HEK293 (cell line): ENCODE measurements around the gene DEFB131B.

Source experiments
- CTCF ChIA-PET: fragments of 350-600 bp; formaldehyde crosslinking; extraction: SDS; loops from one replicate; lab custom pipeline; 2021; ENCODE audit warnings: antibody characterized with exemption; lab: Yijun Ruan, JAX
- POLR2A ChIA-PET: fragments of 300-600 bp; formaldehyde crosslinking; extraction: SDS; loops from one replicate; lab custom pipeline; 2020; ENCODE audit warnings: antibody characterized with exemption, inconsistent platforms; lab: Yijun Ruan, JAX
- H3K27ac ChIP-seq: fragments of 200-500 bp; sonication (Bioruptor generic); 2 replicates; pipeline ENCODE4 v1.5.1; 2014; ENCODE audit warnings: low read depth, low read length, control low read depth, inconsistent platforms; ENCODE audit errors: extremely low read depth
- H3K36me3 ChIP-seq, 2 experiments: fragments of 200-500 bp in 1 of 2; sonication (Bioruptor generic) in 1 of 2; 1 replicate in 1 of 2; 2 replicates in 1 of 2; pipeline ENCODE4 v1.5.1; 2014 to 2017; ENCODE audit warnings: inconsistent platforms in 2 of 2, low read length in 2 of 2; ENCODE audit not compliant: control insufficient read depth in 2 of 2, insufficient read depth in 1 of 2
- H3K4me1 ChIP-seq: fragments of 200-500 bp; sonication (Bioruptor generic); 2 replicates; pipeline ENCODE4 v1.5.1; 2014; ENCODE audit warnings: mild to moderate bottlenecking, low read length, inconsistent platforms; ENCODE audit not compliant: control insufficient read depth, insufficient read depth
- H3K4me3 ChIP-seq: 2 replicates; pipeline ENCODE4 v1.5.1; 2011; ENCODE audit warnings: low read depth, mild to moderate bottlenecking, control low read depth, low read length, moderate library complexity
- H3K9me3 ChIP-seq: fragments of 200-500 bp; sonication (Bioruptor generic); 2 replicates; pipeline ENCODE4 v1.5.1; 2014; ENCODE audit warnings: low read depth, low read length, inconsistent platforms; ENCODE audit not compliant: control insufficient read depth, insufficient read depth
- BCL11A ChIP-seq: fragments of 450-650 bp; formaldehyde crosslinking; IDR thresholded peaks from 2 replicates; pipeline ENCODE4 v1.5.1; 2016; ENCODE audit warnings: low read depth, missing biosample characterization, missing genetic modification characterization
- KLF1 ChIP-seq: fragments of 450-650 bp; formaldehyde crosslinking; IDR thresholded peaks from 2 replicates; pipeline ENCODE4 v1.5.1; 2016; ENCODE audit warnings: missing biosample characterization, missing genetic modification characterization
- KLF16 ChIP-seq: fragments of 450-650 bp; formaldehyde crosslinking; IDR thresholded peaks from 2 replicates; pipeline ENCODE4 v1.5.1; 2017; ENCODE audit warnings: missing biosample characterization, missing genetic modification characterization
- SP2 ChIP-seq: fragments of 450-650 bp; formaldehyde crosslinking; IDR thresholded peaks from 2 replicates; pipeline ENCODE4 v1.5.1; 2016; ENCODE audit warnings: missing biosample characterization, missing genetic modification characterization
- ZBTB17 ChIP-seq: fragments of 450-650 bp; formaldehyde crosslinking; IDR thresholded peaks from 2 replicates; pipeline ENCODE4 v1.5.1; 2016; ENCODE audit warnings: missing biosample characterization, missing genetic modification characterization
- ZBTB48 ChIP-seq: fragments of 450-650 bp; formaldehyde crosslinking; IDR thresholded peaks from 2 replicates; pipeline ENCODE4 v1.5.1; 2016; ENCODE audit warnings: missing biosample characterization, missing genetic modification characterization
- ZNF121 ChIP-seq: fragments of 450-650 bp; formaldehyde crosslinking; IDR thresholded peaks from 2 replicates; pipeline ENCODE4 v1.5.1; 2016; ENCODE audit warnings: missing biosample characterization, missing genetic modification characterization
- ZNF133 ChIP-seq: fragments of 450-650 bp; formaldehyde crosslinking; IDR thresholded peaks from 2 replicates; pipeline ENCODE4 v1.5.1; 2016; ENCODE audit warnings: missing biosample characterization, missing genetic modification characterization
- ZNF16 ChIP-seq: fragments of 450-650 bp; formaldehyde crosslinking; IDR thresholded peaks from 2 replicates; pipeline ENCODE4 v1.5.1; 2016; ENCODE audit warnings: low read depth, missing biosample characterization, missing genetic modification characterization
- ZNF174 ChIP-seq: fragments of 450-650 bp; formaldehyde crosslinking; IDR thresholded peaks from 2 replicates; pipeline ENCODE4 v1.5.0; 2017; ENCODE audit warnings: missing biosample characterization, mild to moderate bottlenecking, missing genetic modification characterization
- ZNF2 ChIP-seq: fragments of 450-650 bp; formaldehyde crosslinking; IDR thresholded peaks from 2 replicates; pipeline ENCODE4 v1.5.1; 2016; ENCODE audit warnings: missing biosample characterization, missing genetic modification characterization
- ZNF248 ChIP-seq: fragments of 450-650 bp; formaldehyde crosslinking; IDR thresholded peaks from 2 replicates; pipeline ENCODE4 v1.5.1; 2017; ENCODE audit warnings: missing biosample characterization, missing genetic modification characterization
- ZNF341 ChIP-seq: fragments of 450-650 bp; formaldehyde crosslinking; IDR thresholded peaks from 2 replicates; pipeline ENCODE4; 2016; ENCODE audit warnings: low read depth, missing biosample characterization, missing genetic modification characterization
- ZNF354C ChIP-seq: fragments of 450-650 bp; formaldehyde crosslinking; IDR thresholded peaks from 2 replicates; pipeline ENCODE4 v1.5.1; 2016; ENCODE audit warnings: missing biosample characterization, missing genetic modification characterization, low read depth, borderline replicate concordance
- ZNF426 ChIP-seq: fragments of 450-650 bp; formaldehyde crosslinking; IDR thresholded peaks from 2 replicates; pipeline ENCODE4 v1.5.1; 2017; ENCODE audit warnings: missing biosample characterization, missing genetic modification characterization, mild to moderate bottlenecking, inconsistent platforms, moderate library complexity
- ZNF529 ChIP-seq: fragments of 450-650 bp; formaldehyde crosslinking; IDR thresholded peaks from 2 replicates; pipeline ENCODE4 v1.5.1; 2017; ENCODE audit warnings: missing genetic modification characterization, missing biosample characterization; ENCODE audit not compliant: insufficient replicate concordance
- ZNF560 ChIP-seq: fragments of 450-650 bp; formaldehyde crosslinking; IDR thresholded peaks from 2 replicates; pipeline ENCODE4 v1.5.1; 2017; ENCODE audit warnings: missing biosample characterization, missing genetic modification characterization, borderline replicate concordance
- ZNF561 ChIP-seq: fragments of 450-650 bp; IDR thresholded peaks from 2 replicates; pipeline ENCODE4 v1.5.1; 2018; ENCODE audit warnings: missing biosample characterization, missing genetic modification characterization, borderline replicate concordance
- ZNF768 ChIP-seq: fragments of 450-650 bp; formaldehyde crosslinking; IDR thresholded peaks from 2 replicates; pipeline ENCODE4 v1.5.1; 2018; ENCODE audit warnings: missing biosample characterization, mild to moderate bottlenecking, missing genetic modification characterization
- ZSCAN16 ChIP-seq: fragments of 450-650 bp; formaldehyde crosslinking; IDR thresholded peaks from 2 replicates; pipeline ENCODE4 v1.5.1; 2016; ENCODE audit warnings: missing biosample characterization, missing genetic modification characterization
- ZXDB ChIP-seq: fragments of 450-650 bp; formaldehyde crosslinking; IDR thresholded peaks from 2 replicates; pipeline ENCODE4 v1.5.1; 2016; ENCODE audit warnings: missing biosample characterization, missing genetic modification characterization
- TF ChIP-seq, protein P1 (sequence below): fragments of 450-650 bp; formaldehyde crosslinking; IDR thresholded peaks from 2 replicates; pipeline ENCODE4 v1.5.1; 2016; ENCODE audit warnings: missing biosample characterization, missing genetic modification characterization, borderline replicate concordance
- TF ChIP-seq, protein P2 (sequence below): fragments of 450-650 bp; formaldehyde crosslinking; IDR thresholded peaks from 2 replicates; pipeline ENCODE4 v1.5.1; 2016; ENCODE audit warnings: missing biosample characterization, missing genetic modification characterization
- TF ChIP-seq, protein P3 (sequence below): fragments of 450-650 bp; formaldehyde crosslinking; IDR thresholded peaks from 2 replicates; pipeline ENCODE4 v1.5.1; 2016; ENCODE audit warnings: missing biosample characterization, missing genetic modification characterization
- TF ChIP-seq, protein P4 (sequence below): fragments of 450-650 bp; formaldehyde crosslinking; IDR thresholded peaks from 2 replicates; pipeline ENCODE4 v1.5.1; 2017; ENCODE audit warnings: missing biosample characterization, missing genetic modification characterization

Gene DEFB131B

DNA sequence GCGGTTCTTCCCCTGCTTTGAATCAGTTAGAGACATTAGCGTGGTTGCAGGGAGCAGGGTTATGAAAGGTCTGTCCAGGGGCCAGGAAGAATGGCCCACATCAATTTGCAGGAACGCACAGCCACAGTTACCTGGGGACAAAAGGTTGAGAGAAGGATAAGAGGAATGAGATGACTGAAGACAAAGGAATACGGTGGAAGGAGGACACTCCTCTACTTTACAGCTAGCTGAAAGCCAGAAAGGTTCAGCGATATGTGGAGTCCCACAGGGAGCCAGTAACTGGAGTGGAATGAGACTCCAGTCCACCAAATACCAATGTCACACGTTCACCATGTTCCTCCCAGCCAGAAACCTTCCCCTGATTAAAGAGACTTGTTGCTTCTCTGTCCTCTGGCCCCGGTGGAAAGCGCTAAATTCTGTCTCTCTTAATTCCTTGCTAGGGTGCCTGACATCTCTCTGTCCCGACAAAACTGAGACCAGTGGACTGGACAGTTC is 39.4 kb downstream of the DEFB131B start (continued):
- TF ChIP-seq, protein P1, sequence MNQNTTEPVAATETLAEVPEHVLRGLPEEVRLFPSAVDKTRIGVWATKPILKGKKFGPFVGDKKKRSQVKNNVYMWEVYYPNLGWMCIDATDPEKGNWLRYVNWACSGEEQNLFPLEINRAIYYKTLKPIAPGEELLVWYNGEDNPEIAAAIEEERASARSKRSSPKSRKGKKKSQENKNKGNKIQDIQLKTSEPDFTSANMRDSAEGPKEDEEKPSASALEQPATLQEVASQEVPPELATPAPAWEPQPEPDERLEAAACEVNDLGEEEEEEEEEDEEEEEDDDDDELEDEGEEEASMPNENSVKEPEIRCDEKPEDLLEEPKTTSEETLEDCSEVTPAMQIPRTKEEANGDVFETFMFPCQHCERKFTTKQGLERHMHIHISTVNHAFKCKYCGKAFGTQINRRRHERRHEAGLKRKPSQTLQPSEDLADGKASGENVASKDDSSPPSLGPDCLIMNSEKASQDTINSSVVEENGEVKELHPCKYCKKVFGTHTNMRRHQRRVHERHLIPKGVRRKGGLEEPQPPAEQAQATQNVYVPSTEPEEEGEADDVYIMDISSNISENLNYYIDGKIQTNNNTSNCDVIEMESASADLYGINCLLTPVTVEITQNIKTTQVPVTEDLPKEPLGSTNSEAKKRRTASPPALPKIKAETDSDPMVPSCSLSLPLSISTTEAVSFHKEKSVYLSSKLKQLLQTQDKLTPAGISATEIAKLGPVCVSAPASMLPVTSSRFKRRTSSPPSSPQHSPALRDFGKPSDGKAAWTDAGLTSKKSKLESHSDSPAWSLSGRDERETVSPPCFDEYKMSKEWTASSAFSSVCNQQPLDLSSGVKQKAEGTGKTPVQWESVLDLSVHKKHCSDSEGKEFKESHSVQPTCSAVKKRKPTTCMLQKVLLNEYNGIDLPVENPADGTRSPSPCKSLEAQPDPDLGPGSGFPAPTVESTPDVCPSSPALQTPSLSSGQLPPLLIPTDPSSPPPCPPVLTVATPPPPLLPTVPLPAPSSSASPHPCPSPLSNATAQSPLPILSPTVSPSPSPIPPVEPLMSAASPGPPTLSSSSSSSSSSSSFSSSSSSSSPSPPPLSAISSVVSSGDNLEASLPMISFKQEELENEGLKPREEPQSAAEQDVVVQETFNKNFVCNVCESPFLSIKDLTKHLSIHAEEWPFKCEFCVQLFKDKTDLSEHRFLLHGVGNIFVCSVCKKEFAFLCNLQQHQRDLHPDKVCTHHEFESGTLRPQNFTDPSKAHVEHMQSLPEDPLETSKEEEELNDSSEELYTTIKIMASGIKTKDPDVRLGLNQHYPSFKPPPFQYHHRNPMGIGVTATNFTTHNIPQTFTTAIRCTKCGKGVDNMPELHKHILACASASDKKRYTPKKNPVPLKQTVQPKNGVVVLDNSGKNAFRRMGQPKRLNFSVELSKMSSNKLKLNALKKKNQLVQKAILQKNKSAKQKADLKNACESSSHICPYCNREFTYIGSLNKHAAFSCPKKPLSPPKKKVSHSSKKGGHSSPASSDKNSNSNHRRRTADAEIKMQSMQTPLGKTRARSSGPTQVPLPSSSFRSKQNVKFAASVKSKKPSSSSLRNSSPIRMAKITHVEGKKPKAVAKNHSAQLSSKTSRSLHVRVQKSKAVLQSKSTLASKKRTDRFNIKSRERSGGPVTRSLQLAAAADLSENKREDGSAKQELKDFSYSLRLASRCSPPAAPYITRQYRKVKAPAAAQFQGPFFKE (tag by site-specific recombination), result no peak
- TF ChIP-seq ZNF121 (tag by site-specific recombination) (no peak), ZNF341 (no peak), ZNF2 (no peak), KLF1 (tag by site-specific recombination) (no peak), ZNF561 (tag by site-specific recombination) (no peak), ZNF426 (no peak), ZNF529 (tag by site-specific recombination) (no peak), KLF16 (tag by site-specific recombination) (no peak), ZNF16 (no peak), ZNF174 (no peak)

DNA sequence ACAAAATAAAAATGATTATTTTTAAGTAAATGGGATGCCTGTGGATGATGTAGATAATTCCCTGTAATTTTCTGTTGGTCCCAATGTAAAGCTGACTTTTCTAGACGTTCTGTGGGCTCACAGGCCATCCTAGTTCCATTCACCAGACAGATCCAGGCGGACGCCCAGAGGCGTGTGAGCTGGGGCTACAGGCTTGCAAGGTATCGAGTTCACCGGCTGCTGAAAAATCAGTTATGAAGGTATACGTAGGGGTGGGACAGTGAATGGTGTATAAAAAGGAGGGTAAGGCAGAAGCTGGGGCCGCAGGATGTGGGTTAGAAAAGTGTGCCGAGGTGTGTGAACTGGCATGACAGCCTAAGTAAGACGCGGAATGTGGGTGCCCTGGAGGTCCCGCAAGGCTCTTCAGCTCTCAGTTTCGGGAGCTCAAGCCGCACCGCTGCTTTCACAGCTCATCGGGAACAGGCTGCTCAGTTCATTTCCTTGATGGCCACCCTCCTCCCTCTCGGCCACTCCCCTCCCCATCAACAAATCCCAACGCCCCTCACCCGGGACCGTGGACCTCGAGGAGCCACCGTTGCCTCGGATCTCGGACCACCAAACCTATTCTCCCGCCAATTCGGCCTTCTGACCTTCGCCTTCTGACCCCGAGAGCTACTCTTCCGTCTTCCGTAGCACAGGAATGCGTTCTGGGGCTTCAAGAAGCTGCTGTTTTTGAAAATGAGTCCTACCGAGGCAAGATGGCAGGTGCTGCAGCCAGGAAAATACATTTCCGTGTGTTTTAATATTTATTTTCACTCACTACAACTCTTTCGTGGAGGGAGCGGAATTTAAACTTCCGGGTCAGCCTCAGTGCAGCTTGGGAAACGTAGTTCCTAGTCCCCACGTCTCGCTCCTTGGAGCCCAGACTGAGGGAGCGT is 49.8 kb downstream of the DEFB131B start, which contains the start of gene XNDC1N:
TSS of gene XNDC1N (minus strand) at position 775 of the 917 bp plus-strand sequence. CDS start 5,241 bp downstream, outside the sequence.
- ChIA-PET CTCF (interaction anchor here (0.6 to 1.6 kb wide), 5 partner anchors 10 to 98 kb away, joined by 3 to 8 read pairs (median 4); no protein-coding TSS in a partner anchor), POLR2A (interaction anchor here (0.7 to 3.2 kb wide), 7 partner anchors 9 to 295 kb away, joined by 3 to 32 read pairs (median 5); no protein-coding TSS in a partner anchor)
- H3K4me3 ChIP-seq, result peak within 1 kb of the TSS; percentile 89
- TF ChIP-seq ZBTB17 (tag by site-specific recombination) (peak; percentile 91), ZNF354C (tag by site-specific recombination) (no peak), ZNF248 (tag by site-specific recombination) (no peak), ZNF768 (tag by site-specific recombination) (no peak), ZSCAN16 (tag by site-specific recombination) (no peak), SP2 (peak; percentile 48), BCL11A (tag by site-specific recombination) (peak; percentile 92), ZXDB (tag by site-specific recombination) (peak; percentile 92), ZNF561 (tag by site-specific recombination) (no peak), ZBTB48 (tag by site-specific recombination) (no peak), ZNF133 (tag by site-specific recombination) (no peak), ZNF560 (tag by site-specific recombination) (no peak)
- TF ChIP-seq, protein P2, sequence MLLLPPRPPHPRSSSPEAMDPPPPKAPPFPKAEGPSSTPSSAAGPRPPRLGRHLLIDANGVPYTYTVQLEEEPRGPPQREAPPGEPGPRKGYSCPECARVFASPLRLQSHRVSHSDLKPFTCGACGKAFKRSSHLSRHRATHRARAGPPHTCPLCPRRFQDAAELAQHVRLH (tag by site-specific recombination), result peak; percentile 60; the same call in 1 of the 2 replicates
- TF ChIP-seq, protein P3, sequence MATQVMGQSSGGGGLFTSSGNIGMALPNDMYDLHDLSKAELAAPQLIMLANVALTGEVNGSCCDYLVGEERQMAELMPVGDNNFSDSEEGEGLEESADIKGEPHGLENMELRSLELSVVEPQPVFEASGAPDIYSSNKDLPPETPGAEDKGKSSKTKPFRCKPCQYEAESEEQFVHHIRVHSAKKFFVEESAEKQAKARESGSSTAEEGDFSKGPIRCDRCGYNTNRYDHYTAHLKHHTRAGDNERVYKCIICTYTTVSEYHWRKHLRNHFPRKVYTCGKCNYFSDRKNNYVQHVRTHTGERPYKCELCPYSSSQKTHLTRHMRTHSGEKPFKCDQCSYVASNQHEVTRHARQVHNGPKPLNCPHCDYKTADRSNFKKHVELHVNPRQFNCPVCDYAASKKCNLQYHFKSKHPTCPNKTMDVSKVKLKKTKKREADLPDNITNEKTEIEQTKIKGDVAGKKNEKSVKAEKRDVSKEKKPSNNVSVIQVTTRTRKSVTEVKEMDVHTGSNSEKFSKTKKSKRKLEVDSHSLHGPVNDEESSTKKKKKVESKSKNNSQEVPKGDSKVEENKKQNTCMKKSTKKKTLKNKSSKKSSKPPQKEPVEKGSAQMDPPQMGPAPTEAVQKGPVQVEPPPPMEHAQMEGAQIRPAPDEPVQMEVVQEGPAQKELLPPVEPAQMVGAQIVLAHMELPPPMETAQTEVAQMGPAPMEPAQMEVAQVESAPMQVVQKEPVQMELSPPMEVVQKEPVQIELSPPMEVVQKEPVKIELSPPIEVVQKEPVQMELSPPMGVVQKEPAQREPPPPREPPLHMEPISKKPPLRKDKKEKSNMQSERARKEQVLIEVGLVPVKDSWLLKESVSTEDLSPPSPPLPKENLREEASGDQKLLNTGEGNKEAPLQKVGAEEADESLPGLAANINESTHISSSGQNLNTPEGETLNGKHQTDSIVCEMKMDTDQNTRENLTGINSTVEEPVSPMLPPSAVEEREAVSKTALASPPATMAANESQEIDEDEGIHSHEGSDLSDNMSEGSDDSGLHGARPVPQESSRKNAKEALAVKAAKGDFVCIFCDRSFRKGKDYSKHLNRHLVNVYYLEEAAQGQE, result no peak
- TF ChIP-seq, protein P4, sequence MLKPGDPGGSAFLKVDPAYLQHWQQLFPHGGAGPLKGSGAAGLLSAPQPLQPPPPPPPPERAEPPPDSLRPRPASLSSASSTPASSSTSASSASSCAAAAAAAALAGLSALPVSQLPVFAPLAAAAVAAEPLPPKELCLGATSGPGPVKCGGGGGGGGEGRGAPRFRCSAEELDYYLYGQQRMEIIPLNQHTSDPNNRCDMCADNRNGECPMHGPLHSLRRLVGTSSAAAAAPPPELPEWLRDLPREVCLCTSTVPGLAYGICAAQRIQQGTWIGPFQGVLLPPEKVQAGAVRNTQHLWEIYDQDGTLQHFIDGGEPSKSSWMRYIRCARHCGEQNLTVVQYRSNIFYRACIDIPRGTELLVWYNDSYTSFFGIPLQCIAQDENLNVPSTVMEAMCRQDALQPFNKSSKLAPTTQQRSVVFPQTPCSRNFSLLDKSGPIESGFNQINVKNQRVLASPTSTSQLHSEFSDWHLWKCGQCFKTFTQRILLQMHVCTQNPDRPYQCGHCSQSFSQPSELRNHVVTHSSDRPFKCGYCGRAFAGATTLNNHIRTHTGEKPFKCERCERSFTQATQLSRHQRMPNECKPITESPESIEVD (tag by site-specific recombination), result no peak

More for the DNA sequence above, 49.8 kb downstream of the DEFB131B start, which contains the start of gene XNDC1N:
- peak within 1 kb of the TSS; percentile 84 for H3K27ac ChIP-seq
- H3K36me3 ChIP-seq, result peaks cover 3 to 17% of the 10 kb centered on the region in 2 experiments; a peak in 1 of 3 replicates
- no peaks in the 10 kb centered on the region for H3K4me1 ChIP-seq
- no peaks in the 10 kb centered on the region for H3K9me3 ChIP-seq
